HUES48 (cell line): ENCODE results near the gene TTC32.
"Not testable (repeated sequence)": the region's sequence is repeated elsewhere in the genome, so short reads cannot be mapped to it uniquely, and the experiment has no call there.

Source experiments
- H3K27ac ChIP-seq: one replicate; pipeline ENCODE4 v1.7.0; 2013; ENCODE audit warnings: low read depth, low read length, inconsistent platforms
- H3K27me3 ChIP-seq: 2 replicates; pipeline ENCODE4 v1.6.1; 2013; ENCODE audit warnings: mild to moderate bottlenecking, low read length; ENCODE audit not compliant: control insufficient read depth, insufficient read depth
- H3K36me3 ChIP-seq: 2 replicates; pipeline ENCODE4 v1.6.1; 2013; ENCODE audit warnings: low read length; ENCODE audit not compliant: control insufficient read depth, insufficient read depth
- H3K4me1 ChIP-seq: 2 replicates; pipeline ENCODE4 v1.6.1; 2013; ENCODE audit warnings: mild to moderate bottlenecking, low read length; ENCODE audit not compliant: control insufficient read depth, insufficient read depth
- H3K4me3 ChIP-seq: 2 replicates; pipeline ENCODE4 v1.5.1; 2013; ENCODE audit warnings: mild to moderate bottlenecking, low read depth, low read length
- H3K9ac ChIP-seq: 2 replicates; pipeline ENCODE4 v1.6.1; 2013; ENCODE audit warnings: mild to moderate bottlenecking, low read depth, low read length, moderate library complexity
- H3K9me3 ChIP-seq: 2 replicates; pipeline ENCODE4 v1.6.1; 2013; ENCODE audit warnings: low read length; ENCODE audit not compliant: control insufficient read depth, insufficient read depth

Gene TTC32

DNA sequence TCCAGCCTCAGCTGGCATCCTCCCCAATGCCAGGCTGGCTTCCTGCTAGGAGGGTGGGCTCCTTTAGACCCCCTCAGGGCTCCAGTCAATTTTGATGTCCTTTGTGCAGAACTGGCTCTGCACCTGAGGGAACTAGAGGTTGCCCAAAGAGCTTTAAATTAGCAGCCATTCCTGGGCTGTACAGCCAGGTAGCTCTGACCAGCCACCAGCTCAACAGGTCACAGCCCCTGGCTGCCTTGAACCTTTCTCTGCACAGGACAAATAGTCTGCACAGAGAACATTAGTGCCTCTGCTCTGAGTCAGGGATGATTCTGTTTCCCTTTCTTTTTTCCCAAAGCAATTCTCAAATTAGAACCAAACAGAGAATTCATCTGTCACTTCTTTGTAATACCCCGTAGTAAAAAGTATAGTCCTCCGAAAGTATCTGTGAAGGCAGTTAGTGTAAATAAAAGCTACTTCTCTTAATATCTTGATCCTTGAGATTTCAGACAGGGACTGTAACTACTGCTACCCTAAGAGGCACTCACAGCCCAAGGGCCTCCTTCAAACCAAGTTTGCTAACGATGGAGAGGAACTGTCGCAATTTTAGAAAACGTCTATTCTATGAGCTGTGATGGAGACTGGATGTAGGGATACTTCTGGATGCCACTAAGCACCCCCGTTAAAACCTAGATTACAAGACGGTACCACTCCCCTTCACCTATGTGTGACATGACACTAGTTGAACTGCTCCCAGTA lies 3.0 kb downstream of the TTC32 start:
- H3K9ac ChIP-seq, result no peak overlapping the region
- peaks cover 3% of the 10 kb centered on the region; the same call in 1 of the 2 replicates for H3K36me3 ChIP-seq
- peaks cover 13% of the 10 kb centered on the region for H3K4me1 ChIP-seq
- H3K4me3 ChIP-seq, result no peak overlapping the region
- H3K9me3 ChIP-seq, result no peaks in the 10 kb centered on the region
- no peaks in the 10 kb centered on the region for H3K27me3 ChIP-seq
- no peak overlapping the region for H3K27ac ChIP-seq

DNA sequence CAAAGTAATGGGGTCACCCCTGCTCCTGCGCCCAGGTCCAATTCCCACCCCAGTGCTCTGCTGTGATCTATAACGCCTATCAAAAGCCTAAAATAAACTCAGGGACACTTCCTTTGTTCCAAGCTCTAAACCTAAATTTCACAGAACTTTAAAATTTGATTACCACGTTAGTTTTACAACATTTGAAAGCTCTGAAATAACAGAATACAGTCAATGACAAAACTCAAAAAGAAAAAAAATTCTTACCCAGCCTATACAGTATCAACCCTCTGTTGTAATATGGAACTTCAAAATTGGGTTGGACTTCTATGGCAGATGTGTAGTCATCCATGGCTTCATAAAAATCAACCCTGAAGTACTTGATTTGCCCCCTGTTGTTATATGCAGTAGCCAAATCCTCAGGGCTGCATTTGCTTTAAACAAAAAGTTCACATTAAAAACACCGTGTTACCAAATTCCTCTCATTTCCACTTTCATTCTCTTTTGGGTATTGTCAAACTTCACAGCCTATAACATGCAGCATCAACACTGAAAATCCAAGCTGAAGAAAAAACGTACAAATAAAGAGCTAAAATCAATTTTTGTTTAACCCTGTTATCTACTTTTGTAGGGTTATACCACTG lies 4.0 kb downstream of the TTC32 start:
- no peak overlapping the region for H3K4me3 ChIP-seq
- H3K27ac ChIP-seq, result no peak overlapping the region
- no peaks in the 10 kb centered on the region for H3K27me3 ChIP-seq
- no peak overlapping the region for H3K9ac ChIP-seq
- H3K36me3 ChIP-seq, result peaks cover 3% of the 10 kb centered on the region; the same call in 1 of the 2 replicates
- H3K9me3 ChIP-seq, result no peaks in the 10 kb centered on the region
- peaks cover 9% of the 10 kb centered on the region for H3K4me1 ChIP-seq

DNA sequence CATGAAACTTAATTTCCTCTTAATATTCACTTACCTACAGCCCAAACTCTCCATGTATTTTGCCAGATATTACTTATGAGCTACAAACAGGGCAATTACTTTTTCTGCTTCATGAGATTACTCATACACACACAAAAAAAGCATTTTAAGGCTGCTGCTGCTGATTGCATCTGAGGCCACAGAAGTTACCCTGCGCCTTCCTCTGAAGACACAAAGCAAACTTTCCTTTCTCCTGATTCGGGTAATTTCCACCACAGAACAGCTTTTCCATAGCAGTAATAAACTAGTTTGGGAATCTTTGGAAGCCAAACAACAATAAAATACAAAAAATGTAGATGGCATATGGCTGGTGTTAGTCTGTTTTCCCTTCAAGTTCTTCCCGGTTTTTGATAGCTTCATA lies 6.2 kb downstream of the TTC32 start:
- Histone ChIP-seq H3K36me3 (peaks cover 3% of the 10 kb centered on the region; the same call in 1 of the 2 replicates), H3K4me1 (peaks cover 5% of the 10 kb centered on the region), H3K9ac (no peak overlapping the region), H3K4me3 (no peak overlapping the region), H3K27ac (no peak overlapping the region), H3K27me3 (no peaks in the 10 kb centered on the region), H3K9me3 (no peaks in the 10 kb centered on the region)

DNA sequence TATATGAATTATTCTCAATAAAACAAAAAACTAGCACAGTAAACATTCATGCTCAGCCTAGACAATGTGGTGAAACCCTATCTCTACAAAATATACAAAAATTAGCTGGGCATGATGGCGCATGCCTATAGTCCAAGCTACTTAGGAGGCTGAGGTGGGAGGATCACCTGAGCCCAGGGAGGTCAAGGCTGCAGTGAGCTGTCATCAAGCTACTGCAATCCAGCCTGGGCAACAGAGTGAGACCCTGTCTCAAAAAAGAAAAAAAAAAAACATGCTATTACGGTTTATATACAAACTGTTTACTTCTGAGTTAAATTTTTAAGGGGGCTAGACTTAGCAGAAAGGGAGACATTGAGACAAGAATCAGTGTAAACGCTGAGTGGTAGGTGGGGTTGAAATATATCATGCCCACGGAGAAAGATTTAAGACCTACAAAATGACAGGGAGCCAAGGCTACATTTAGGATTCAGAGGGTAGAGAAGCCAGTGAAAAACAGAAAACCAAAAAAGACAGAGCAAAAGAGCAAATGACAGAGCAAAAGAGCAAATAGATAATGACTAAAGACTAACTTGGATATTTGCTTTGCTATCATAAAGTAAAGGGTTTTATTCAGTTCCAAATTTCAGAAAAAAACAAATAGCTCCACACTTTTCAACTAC lies 7.5 kb downstream of the TTC32 start:
- H3K9me3 ChIP-seq, result no peaks in the 10 kb centered on the region
- H3K36me3 ChIP-seq, result peaks cover 3% of the 10 kb centered on the region; the same call in 1 of the 2 replicates
- no peak overlapping the region for H3K27ac ChIP-seq
- no peaks in the 10 kb centered on the region for H3K4me1 ChIP-seq
- H3K4me3 ChIP-seq, result no peak overlapping the region
- no peak overlapping the region for H3K9ac ChIP-seq
- no peaks in the 10 kb centered on the region for H3K27me3 ChIP-seq

DNA sequence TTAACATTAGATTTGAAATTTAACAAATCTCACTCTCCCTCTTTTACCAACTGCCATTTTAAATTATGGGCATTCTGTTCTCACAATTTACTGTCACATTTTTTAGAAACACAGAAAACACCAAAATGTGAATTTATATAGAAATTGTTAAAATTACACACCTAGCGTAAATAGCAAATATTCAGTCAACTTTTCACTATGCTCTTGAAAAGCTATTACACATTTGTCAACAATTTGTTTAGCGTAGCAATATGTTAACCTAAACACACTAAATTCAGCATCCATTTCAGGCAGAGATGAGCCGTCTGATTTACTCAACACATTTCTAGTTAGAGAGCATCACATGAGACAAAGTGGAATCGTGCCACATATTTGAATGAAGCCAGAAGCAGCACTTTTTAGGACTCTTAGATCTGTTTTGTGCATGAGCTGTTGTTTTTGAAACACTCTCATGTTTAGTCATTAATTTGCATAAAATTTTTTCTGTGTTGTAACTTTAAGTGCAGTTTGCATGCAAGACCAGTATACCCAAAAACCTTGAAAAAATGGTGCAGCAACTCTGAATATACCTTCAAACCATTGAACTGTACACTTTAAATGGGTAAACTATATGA lies 8.2 kb downstream of the TTC32 start:
- no peaks in the 10 kb centered on the region for H3K4me1 ChIP-seq
- no peak overlapping the region for H3K9ac ChIP-seq
- H3K4me3 ChIP-seq, result no peak overlapping the region
- H3K27me3 ChIP-seq, result no peaks in the 10 kb centered on the region
- H3K9me3 ChIP-seq, result no peaks in the 10 kb centered on the region
- H3K36me3 ChIP-seq, result peaks cover 3% of the 10 kb centered on the region; the same call in 1 of the 2 replicates
- H3K27ac ChIP-seq, result no peak overlapping the region

DNA sequence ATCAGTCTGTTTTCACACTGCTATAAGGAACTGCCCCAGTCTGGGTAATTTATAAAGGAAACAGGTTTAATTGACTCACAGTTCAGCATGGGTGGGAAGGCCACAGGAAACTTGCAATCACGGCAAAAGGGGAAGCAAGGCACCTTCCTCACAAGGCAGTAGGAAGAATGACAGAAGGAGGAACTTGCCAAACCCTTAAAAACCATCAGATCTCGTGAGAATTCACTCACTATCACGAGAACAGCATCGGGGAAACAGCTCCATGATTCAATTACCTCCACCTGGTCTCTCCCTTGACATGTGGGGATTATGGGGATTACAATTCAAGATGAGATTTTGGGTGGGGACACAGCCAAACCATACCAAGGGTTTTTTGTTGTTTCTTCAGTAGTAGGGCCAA lies 9.8 kb downstream of the TTC32 start:
- H3K4me3 ChIP-seq, H3K27me3 ChIP-seq, H3K27ac ChIP-seq, H3K9ac ChIP-seq, H3K4me1 ChIP-seq, H3K9me3 ChIP-seq, H3K36me3 ChIP-seq: not testable (repeated sequence)

DNA sequence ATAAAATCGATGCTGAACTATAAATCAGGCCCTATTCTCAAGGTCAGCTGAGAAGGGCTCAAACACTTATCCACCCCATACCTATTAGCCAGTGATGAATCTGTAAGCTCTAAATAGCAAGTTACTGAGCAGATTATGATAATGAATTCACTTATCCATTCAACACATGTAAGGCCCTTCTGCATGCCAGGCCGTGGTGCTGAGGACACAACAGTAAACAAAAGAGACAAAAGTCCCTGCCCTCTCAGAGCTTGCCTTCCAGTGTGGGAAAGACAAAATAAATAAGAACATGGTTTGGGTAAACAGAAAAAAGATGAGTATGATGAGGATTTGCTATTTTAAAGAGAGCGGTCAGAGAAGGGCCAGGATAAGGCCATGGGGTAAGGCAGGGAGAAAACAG lies 11.7 kb downstream of the TTC32 start:
- no peaks in the 10 kb centered on the region for H3K9me3 ChIP-seq
- H3K4me1 ChIP-seq, result no peaks in the 10 kb centered on the region
- no peak overlapping the region for H3K4me3 ChIP-seq
- no peak overlapping the region for H3K27ac ChIP-seq
- no peak overlapping the region for H3K9ac ChIP-seq
- no peaks in the 10 kb centered on the region for H3K27me3 ChIP-seq
- no peaks in the 10 kb centered on the region for H3K36me3 ChIP-seq

DNA sequence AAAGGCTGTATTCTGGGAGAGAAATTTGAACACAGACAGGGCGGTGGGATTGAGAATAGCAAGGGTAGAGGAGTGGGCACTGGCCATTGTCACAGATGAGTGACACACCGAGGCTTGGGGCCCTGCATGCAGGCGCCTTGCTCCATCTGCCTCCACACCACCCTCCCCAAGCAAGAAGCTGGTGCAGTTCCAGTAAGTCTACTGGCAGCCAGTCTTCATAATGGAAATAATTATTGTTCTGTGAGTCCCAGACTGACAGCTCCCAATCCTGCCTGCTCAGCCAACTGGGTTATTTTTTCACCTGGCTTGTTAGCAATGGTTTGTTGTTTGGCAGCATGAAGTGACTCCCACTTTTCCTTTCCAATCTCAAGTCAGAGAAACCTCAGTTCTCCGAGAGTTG lies 13.0 kb downstream of the TTC32 start:
- H3K27me3 ChIP-seq, result no peaks in the 10 kb centered on the region
- H3K36me3 ChIP-seq, result no peaks in the 10 kb centered on the region
- no peaks in the 10 kb centered on the region for H3K9me3 ChIP-seq
- H3K4me1 ChIP-seq, result no peaks in the 10 kb centered on the region
- no peak overlapping the region for H3K27ac ChIP-seq
- no peak overlapping the region for H3K4me3 ChIP-seq
- H3K9ac ChIP-seq, result no peak overlapping the region

DNA sequence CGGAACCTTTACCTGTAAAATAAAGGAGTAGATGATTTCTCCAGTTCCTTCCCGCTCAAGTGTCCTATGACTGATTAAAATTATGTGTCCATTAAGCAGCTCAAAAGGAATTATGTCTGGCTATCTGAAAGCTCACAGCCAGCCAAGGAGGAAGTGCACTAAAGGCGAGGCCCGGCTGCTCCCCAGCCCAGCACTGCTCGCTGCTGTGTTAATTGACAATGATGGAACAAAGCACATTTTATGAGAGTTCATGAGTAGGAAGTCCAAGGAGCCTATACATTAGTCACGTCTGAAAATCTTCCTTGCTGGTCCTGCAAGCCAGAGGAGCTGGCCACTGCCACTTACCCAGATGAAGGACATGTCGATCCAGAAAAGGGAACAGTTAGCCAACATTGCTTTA lies 14.3 kb downstream of the TTC32 start:
- Histone ChIP-seq H3K4me1 (no peaks in the 10 kb centered on the region), H3K27ac (no peak overlapping the region), H3K9ac (no peak overlapping the region), H3K4me3 (no peak overlapping the region), H3K27me3 (no peaks in the 10 kb centered on the region), H3K9me3 (no peaks in the 10 kb centered on the region), H3K36me3 (no peaks in the 10 kb centered on the region)

DNA sequence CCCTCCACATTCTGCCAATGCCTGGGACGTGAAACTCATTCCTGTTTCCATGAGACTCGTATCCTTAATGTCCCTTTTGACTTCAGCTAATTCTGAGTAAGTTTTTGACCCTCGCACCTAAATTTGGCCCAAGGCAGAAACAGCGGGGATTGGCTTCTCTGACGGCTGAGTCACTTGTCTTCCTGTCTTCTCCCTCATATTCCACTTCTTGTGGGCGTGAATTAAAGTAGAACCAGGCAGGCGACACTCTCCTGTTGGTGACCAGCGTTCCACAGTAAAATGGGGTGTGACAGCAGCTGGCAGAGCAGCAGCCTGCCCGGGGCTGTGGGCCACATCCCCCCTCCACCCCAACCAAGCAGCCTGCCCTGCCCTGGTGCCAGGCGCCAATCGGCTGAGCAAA lies 15.5 kb downstream of the TTC32 start:
- no peaks in the 10 kb centered on the region for H3K9me3 ChIP-seq
- H3K9ac ChIP-seq, result no peak overlapping the region
- no peaks in the 10 kb centered on the region; the same call in 1 of the 2 replicates for H3K27me3 ChIP-seq
- H3K4me3 ChIP-seq, result no peak overlapping the region
- H3K4me1 ChIP-seq, result no peaks in the 10 kb centered on the region
- no peak overlapping the region for H3K27ac ChIP-seq
- no peaks in the 10 kb centered on the region for H3K36me3 ChIP-seq

DNA sequence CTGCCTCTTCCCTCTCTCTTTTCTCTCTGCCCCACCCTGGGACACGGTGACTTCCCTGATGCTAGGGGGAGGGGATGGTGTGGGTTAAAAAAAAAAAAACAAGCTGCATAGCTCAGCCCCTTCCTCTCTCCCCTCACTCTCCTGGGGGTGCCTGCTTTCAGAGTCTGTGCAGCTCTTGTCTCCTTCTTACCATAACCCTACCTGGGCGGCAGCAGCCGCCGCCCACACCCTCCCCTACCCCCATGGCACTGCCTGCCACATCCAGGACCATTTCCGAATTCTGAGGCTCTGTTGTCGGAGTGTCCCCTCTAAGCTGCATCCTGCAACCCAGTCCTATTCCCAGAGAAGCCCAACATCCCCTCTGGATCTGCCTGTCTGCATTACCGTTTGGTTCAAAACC lies 16.0 kb downstream of the TTC32 start:
- Histone ChIP-seq H3K4me1 (no peaks in the 10 kb centered on the region), H3K4me3 (no peak overlapping the region), H3K9me3 (no peaks in the 10 kb centered on the region), H3K27me3 (no peaks in the 10 kb centered on the region; the same call in 1 of the 2 replicates), H3K27ac (no peak overlapping the region), H3K36me3 (no peaks in the 10 kb centered on the region), H3K9ac (no peak overlapping the region)
